ENCODE results near the gene LBX1. TPM values are rescaled to one million over a fixed set of nuclear protein-coding genes. Genes with fewer than 3 reads are reported as not detected.

Gene LBX1
- polyA plus RNA-seq, 1 experiment: not detected

DNA sequence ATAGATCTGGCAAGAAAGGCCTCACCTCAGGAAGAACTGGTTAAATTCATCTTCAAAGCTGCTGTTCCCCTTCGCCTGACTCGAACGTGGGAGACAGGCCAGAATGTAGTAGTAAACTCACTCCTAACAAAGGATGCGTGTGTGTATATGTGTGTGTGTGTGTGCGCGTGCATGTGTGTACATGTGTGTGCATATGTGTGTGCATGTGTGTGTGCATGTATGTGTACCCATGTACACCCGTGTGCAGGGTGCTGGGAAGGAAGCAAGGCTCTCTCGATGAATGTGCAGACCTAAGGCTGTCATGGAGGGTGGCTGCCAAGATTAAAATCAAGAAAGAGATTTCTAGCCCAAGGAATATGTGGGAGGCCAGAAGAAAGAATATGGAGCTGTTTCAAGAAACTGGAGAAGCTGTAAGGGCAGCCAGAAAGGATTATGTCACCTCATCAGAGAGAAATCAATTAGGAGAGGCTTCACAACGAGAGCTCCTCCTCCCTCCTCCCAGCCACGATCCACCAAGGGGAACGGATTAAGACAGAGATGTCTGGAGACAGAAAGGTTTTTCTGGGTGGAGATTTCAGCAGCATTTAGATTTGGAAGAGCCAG is 34.0 kb upstream of the LBX1 start:
- Histone ChIP-seq H3K27ac (ENCODE audit: low read depth, low read length) (no peak overlapping the region), H3K27me3 (ENCODE audit: control insufficient read depth, insufficient read depth, low read length) (peaks cover 40% of the 10 kb centered on the region), H3K4me3 (ENCODE audit: low read depth, low read length) (no peak overlapping the region), H3K9me3 (ENCODE audit: control insufficient read depth, insufficient read depth, low read length) (peaks cover 2% of the 10 kb centered on the region)
- DNase-seq (ENCODE audit: low read depth, low spot score): no peak
- CTCF ChIA-PET: interaction anchor here (1.1 to 2.1 kb wide), 4 partner anchors 9 to 213 kb away, joined by 3 to 7 read pairs (median 4); no protein-coding TSS in a partner anchor
- TF ChIP-seq, protein P1, sequence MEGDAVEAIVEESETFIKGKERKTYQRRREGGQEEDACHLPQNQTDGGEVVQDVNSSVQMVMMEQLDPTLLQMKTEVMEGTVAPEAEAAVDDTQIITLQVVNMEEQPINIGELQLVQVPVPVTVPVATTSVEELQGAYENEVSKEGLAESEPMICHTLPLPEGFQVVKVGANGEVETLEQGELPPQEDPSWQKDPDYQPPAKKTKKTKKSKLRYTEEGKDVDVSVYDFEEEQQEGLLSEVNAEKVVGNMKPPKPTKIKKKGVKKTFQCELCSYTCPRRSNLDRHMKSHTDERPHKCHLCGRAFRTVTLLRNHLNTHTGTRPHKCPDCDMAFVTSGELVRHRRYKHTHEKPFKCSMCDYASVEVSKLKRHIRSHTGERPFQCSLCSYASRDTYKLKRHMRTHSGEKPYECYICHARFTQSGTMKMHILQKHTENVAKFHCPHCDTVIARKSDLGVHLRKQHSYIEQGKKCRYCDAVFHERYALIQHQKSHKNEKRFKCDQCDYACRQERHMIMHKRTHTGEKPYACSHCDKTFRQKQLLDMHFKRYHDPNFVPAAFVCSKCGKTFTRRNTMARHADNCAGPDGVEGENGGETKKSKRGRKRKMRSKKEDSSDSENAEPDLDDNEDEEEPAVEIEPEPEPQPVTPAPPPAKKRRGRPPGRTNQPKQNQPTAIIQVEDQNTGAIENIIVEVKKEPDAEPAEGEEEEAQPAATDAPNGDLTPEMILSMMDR (IDR thresholded peaks at IDR 0.05; ENCODE audit: low read depth, low read length): no peak
- POLR2A ChIA-PET: no interaction called here

DNA sequence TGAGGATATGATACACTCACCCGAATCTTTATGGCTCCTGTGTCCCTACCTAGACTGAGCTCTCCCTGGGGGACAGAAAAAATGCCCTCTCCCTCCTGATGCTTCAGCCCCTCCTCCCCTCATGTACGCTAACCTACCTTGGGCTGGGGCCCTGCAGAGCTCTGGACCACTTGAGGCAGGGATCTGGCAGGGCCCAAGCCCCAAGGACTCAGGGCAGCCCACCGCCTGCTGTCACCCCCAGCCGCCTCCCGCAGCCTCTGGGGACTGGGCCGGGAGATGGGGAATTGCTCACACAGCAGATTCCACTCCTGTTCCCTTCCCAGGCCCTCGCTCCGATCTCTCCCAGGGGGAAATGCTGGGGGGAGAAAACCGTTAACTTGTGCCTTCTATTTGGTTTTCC is 32.9 kb upstream of the LBX1 start:
- DNase-seq (ENCODE audit: low read depth, low spot score): no peak
- no peak overlapping the region for H3K27ac ChIP-seq (ENCODE audit: low read depth, low read length)
- H3K4me3 ChIP-seq (ENCODE audit: low read depth, low read length): no peak overlapping the region
- H3K27me3 ChIP-seq (ENCODE audit: control insufficient read depth, insufficient read depth, low read length): peaks cover 40% of the 10 kb centered on the region
- TF ChIP-seq, protein P1 (IDR thresholded peaks at IDR 0.05; ENCODE audit: low read depth, low read length): no peak
- ChIA-PET CTCF (no interaction called here), POLR2A (no interaction called here)
- peaks cover 3% of the 10 kb centered on the region for H3K9me3 ChIP-seq (ENCODE audit: control insufficient read depth, insufficient read depth, low read length)

GRCh38 chr10:101261702-101262101 is 32.4 kb upstream of the LBX1 start:
- Histone ChIP-seq H3K4me3 (ENCODE audit: low read depth, low read length) (no peak overlapping the region), H3K27me3 (ENCODE audit: control insufficient read depth, insufficient read depth, low read length) (peaks cover 43% of the 10 kb centered on the region), H3K9me3 (ENCODE audit: control insufficient read depth, insufficient read depth, low read length) (peaks cover 3% of the 10 kb centered on the region), H3K27ac (ENCODE audit: low read depth, low read length) (no peak overlapping the region)
- ChIA-PET POLR2A (no interaction called here), CTCF (interaction anchor here (1.0 kb wide), 1 partner anchor 11 kb away, joined by 3 read pairs; no protein-coding TSS in a partner anchor)
- TF ChIP-seq, protein P1 (IDR thresholded peaks at IDR 0.05; ENCODE audit: low read depth, low read length): no peak
- no peak for DNase-seq (ENCODE audit: low read depth, low spot score)

DNA sequence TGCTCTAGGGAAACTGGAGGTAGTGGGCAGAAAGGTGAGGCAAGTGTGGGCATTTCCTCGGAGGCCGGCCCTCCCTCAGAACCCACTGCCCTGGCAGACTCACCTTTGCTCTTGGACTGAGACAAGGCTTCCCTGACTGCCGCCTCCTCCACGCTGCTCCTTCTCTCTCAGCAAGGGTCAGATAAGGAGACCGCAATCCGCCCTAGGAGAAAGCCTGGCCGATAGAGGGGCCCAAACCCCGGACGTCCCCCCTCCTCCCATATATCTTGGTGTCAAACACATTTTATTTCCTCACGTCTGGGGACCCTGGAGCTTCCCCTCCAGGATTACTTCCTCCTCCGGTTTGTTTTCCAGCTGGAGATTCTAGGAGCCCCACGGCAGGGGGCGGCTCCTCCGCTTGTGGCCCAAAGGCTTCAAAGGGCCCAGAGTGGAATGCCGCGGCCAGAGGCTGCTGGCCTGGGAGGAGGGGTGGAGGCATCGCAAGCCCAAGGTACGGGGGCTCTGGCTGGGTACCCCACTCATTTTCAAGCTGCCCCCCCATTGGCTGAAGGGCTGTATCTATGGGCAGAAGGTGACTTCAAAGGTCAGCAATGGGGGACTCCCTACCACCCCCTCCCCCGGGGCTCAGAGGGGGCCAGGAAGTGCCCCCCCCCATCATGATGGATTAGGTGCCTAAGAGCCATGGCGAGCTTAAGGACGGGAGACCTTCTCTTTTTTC is 31.7 kb upstream of the LBX1 start:
- peaks cover 3% of the 10 kb centered on the region for H3K9me3 ChIP-seq (ENCODE audit: control insufficient read depth, insufficient read depth, low read length)
- peaks cover 47% of the 10 kb centered on the region for H3K27me3 ChIP-seq (ENCODE audit: control insufficient read depth, insufficient read depth, low read length)
- H3K27ac ChIP-seq (ENCODE audit: low read depth, low read length): no peak overlapping the region
- H3K4me3 ChIP-seq (ENCODE audit: low read depth, low read length): no peak overlapping the region
- ChIA-PET POLR2A (no interaction called here), CTCF (interaction anchor here (1.0 kb wide), 2 partner anchors 11 to 309 kb away, joined by 3 read pairs; no protein-coding TSS in a partner anchor)
- TF ChIP-seq, protein P1 (IDR thresholded peaks at IDR 0.05; ENCODE audit: low read depth, low read length): no peak
- no peak for DNase-seq (ENCODE audit: low read depth, low spot score)

Measured in AG04450 (cell line).